GM18511 (cell line): ENCODE measurements around the gene MEI4.
"Not testable (repeated sequence)": the region's sequence is repeated elsewhere in the genome, so short reads cannot be mapped to it uniquely, and the experiment has no call there.

Experiments used
- ATAC-seq: cut with Tn5 transposase; IDR thresholded peaks from one replicate; pipeline ENCODE4 v1.9.1; 2021; ENCODE audit warnings: mild to moderate bottlenecking, moderate library complexity; ENCODE audit not compliant: unreplicated experiment

MEI4 gene

GRCh38 chr6:77813090-77813489 lies 160.3 kb downstream of the MEI4 start:
- no peak for ATAC-seq

DNA sequence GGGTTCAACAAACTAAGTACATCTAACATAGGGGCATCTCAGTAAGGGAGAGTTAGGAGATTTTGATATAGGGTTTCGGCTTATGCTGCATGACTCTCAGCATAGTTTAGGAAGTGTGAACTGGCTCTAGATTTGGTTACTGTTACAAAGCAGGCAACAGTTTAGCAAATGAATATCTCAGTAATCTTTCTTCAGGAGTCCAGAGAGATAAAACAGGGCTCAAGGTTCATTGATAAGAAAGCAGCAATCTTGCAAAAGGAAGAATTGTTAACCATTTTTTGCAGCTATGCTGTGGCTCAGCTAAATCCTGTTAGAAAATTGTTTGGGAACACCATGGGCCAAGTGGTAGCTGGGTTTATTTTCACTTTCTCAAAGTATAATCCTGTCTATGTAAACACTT lies 161.3 kb downstream of the MEI4 start:
- ATAC-seq, result no peak

DNA sequence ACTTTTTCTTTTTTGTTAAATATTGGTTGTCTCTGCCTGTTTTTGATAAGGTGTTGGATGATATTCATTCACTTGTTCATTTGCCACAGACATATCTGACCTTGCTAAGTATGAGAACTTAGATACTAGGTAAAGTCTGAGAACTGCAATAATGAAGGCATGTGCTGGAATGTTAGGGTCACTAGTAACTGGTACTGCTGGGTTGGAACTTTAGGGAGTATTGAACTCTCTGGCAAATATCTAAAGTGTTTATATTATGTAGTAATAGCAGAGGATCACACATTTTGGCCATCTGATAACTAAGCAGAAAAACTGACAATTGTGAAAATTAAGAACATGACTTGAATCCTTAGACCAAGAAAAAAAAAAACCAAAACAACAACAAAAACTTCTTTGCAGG lies 162.7 kb downstream of the MEI4 start:
- no peak for ATAC-seq

DNA sequence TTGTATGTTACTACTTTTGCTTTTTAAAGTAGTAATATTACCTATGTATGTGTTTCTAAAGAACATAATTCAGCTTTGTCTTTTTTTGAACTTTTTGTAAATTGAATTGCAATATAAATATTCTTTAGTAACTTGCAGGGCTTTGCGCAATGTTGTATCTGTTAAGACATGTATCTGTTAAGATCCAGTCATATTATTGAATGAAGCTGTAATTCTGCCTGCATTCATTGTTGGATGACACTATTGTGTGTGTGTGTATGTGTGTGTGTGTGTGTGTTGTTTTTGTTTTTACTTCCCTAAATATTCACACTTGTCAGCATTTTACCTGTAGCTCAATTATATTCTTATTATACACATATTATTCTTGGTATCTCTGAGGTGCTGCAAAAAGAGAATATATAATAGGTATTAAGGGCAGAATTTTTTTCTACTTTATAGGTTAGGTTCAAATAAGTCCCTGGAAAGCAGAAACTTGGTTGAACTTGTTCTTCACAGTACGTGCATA lies 164.0 kb downstream of the MEI4 start:
- no peak for ATAC-seq

DNA sequence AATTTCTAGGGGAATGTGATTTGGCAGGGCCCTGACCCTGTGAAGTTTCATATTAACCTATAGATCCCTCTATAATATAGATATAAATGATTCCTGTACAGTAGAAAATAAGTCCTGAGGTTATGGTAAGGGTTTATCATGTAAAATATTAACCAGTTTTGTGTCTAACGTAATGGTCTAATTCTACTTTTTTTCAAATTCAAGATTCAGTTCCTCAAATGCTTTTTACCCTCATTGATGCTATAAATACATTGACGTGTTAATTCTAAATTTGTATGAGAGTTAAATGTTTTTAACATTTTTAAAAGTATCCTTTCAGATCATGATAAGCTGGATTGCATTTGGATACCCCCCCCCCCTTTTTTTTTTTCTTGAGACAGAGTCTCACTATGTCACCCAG lies 169.4 kb downstream of the MEI4 start:
- ATAC-seq, result no peak

- ATAC-seq, result no peak
These were observed 172.4 kb downstream of the MEI4 start for GRCh38 chr6:77825204-77825603.

- no peak for ATAC-seq
These were observed 176.9 kb downstream of the MEI4 start for GRCh38 chr6:77829736-77830135.

- not testable (repeated sequence) for ATAC-seq
These were observed 180.9 kb downstream of the MEI4 start for GRCh38 chr6:77833749-77834148.

DNA sequence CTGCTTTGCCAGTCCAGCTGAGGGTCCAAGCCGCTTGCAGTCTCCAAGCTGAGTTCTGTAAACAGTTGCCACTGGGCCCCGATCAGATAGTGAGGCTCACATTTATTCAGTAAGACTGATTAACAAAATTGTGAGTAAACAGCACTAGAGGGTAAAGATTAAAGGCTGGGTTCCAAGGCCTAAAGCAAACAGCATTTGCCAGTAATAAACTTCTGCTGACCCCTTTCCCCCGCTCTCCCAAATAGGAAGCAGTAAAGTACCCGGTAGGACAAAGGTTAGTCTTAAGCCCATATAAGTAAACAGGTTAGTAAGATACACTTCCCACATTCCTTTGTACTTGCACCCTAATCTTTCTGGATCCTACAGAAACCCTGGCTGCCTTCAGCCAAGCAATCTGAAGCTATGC lies 181.8 kb downstream of the MEI4 start:
- no peak for ATAC-seq

DNA sequence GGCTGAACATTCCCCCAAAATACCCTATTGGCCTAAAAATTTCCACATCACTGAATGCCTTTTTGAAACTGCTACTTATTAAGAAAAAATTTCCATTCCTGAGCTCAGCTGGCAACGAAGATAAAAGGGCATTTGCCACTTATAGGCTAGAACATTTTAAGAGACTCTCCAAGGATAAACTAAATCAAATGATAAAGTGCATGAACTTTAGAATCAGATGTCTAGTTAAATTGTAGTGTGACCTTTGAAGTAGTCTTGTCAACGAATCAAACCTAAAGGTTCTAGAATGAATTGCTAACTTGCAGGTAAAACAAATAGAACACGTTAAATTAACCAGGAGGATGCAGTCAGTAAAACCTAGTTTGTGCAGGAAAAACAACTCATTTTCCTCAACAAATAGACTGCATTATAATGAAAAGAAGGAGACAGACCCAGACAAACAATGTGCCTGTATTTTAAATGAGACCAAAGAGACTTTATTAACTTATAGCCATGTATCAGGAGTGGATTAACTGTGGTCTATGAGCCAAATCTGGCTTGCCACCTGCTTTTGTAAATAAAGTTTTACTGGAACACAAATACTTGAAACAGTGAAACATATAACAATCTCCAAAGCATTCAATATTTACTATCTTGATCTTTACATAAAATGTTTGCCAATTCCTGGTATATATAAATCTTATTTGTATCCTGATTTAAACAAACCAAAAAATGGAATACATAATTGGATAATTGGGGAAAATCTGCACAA lies 184.4 kb downstream of the MEI4 start:
- no peak for ATAC-seq

- ATAC-seq, result no peak
These were observed 186.5 kb downstream of the MEI4 start for GRCh38 chr6:77839292-77839691.

- no peak for ATAC-seq
These were observed 192.0 kb downstream of the MEI4 start for GRCh38 chr6:77844822-77845221.

GRCh38 chr6:77853401-77853800 lies 200.6 kb downstream of the MEI4 start:
- ATAC-seq, result no peak

GRCh38 chr6:77856391-77856790 lies 203.6 kb downstream of the MEI4 start:
- no peak for ATAC-seq

DNA sequence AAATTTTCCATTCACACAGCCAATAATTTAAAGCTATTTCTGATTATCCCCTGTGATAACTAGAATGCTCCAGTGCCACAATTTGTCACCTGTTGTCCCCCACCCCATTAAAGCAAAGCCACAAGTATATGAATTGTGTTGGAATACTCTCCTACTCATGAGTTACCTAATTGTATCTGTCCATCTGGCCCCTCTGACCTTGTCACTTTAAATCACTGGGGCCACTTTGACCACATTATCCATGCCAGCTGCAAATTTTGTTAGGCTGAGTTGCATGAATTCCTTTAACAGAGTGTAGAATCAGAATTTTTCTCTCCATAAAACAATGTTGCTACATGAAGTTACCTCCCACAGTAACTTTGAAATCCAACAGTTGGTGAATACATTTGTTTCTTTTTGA lies 204.6 kb downstream of the MEI4 start:
- ATAC-seq, result no peak

DNA sequence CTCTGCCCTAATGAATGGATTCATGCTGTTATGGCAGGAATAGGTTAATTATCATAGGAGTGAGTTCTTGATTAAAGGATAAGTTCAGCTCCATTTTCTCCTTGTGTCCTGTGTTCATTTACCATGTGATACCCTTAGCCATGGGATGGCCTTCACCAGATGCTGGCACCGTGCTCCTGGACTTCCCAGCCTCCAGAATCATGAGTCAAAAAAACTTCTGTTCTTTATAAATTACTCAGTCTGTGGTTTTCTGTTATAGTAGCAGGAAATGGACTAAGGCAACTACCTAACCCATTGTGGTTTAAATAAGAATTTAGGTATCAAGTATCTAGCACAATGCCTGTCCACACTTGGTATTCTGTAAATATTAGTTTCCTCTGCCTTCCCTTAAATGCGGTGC lies 223.5 kb downstream of the MEI4 start:
- ATAC-seq, result no peak

- no peak for ATAC-seq
These were observed 226.7 kb downstream of the MEI4 start for GRCh38 chr6:77879527-77879926.

DNA sequence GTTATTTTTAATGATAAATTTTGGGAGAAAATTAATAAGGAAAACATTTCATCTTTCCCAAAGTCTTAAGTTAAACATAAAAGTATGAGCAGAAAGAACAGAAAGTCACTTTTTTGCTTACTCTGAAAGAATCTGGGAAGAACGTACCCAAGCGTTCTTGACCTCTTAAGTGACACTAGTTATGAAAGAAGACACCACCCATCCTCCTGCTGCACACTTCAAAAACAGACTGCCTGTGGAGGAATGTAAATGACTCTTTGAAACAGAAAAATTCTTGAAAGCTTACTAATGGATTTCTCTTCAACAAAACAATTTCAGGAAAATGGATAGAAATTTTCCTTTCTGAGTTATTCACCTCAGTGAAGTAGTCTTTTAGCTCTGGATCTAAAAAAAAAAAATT lies 227.7 kb downstream of the MEI4 start:
- ATAC-seq, result no peak

DNA sequence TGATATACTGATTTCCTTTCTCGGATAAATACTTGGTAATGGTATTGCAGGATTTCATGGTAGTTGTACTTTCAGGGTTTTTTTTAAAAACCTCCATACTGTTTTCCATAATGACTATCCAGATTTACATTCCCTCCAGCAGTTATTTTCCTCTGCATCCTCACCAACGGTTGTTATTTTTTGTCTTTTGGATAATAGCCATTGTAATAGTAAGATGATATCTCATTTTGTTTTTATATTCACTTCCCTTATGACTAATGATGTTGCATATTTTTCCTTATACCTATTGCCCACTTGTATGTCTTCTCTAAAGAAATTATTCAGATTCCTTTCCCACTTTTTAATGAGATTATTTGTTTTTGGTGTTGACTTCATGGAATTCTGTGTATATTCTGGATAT lies 231.0 kb downstream of the MEI4 start:
- no peak for ATAC-seq

DNA sequence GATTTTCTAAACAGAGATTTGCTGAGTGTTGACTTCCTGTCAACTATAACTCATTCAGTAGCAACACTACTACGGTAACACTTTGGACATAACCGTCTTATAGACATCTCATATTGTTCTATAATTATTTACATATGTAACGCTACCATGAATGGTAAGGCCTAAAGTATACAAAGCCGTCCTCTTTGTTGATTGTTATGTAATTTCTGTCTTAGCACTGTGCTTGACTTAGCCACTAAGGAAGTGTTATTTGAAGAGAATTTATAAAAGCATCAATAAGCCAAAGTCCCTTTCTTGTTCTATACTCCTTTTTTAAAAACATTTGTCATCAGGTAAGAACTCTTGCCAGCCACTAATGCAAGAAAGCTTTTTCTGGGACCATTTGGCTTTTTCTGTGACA lies 240.6 kb downstream of the MEI4 start:
- ATAC-seq, result no peak

- ATAC-seq, result no peak
These were observed 253.2 kb downstream of the MEI4 start for GRCh38 chr6:77906070-77906469.

- no peak for ATAC-seq
These were observed 258.0 kb downstream of the MEI4 start for GRCh38 chr6:77910826-77911225.

DNA sequence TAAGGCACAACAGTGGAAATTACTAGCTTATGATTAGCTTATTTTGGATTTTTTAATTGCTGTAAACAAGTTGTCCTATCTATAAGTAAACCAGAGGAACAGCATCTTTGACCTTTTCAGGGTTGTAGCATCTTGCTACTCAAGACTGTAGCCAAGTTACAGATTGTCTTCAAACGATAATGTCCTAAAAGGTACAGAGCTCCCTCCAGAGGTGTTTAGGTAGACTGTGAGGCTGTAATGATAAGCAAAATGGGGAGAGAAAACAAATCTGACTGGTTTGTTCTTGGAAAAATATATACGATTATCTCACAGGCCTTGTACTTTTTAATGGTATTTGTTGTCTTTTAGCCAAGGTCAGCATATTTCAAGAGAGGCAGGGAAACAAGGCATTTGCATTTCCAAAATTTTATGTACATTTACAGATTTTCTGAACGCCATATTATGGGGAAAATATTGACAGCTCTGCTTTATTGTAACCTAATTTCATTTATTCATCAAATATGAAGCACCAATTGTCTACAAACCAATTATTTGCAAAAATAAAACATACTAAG lies 273.4 kb downstream of the MEI4 start:
- no peak for ATAC-seq
